HFF-Myc (cell line): ENCODE results near the gene CACNA2D3.

Experiments used
- DNase-seq: peaks from one replicate; pipeline ENCODE4 v3.0.0-alpha.2; 2011; ENCODE audit warnings: low read depth; ENCODE audit errors: extremely low read depth
- H3K4me3 ChIP-seq: replicated peaks from 2 replicates; pipeline ENCODE4 v1.5.1; 2011; ENCODE audit warnings: low read depth, mild to moderate bottlenecking, control low read depth, low read length
- TF ChIP-seq, protein P1 (sequence below): IDR thresholded peaks from 2 replicates; pipeline ENCODE4 v1.5.1; 2012; ENCODE audit warnings: mild to moderate bottlenecking, low read depth, low read length, control low read depth; ENCODE audit errors: missing control alignments

Gene CACNA2D3

DNA sequence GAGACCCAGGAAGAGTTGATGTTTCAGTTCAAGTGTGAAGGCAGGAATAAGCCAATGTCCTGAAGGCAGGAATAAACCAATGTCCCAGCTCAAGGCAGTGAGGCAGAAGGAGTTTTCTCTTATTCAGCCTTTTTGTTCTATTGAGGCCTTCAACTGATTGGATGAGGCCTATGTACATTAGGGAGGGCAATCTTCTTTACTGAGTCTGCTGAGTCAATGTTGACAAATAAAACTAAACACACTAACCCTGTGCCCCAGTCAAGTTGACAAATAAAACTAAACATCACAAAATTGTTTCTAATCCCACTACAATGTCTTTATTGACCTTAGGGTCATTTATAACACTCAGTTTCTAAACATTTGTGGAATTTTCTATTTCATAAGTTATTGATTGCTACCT, 100.0 kb downstream of the CACNA2D3 start:
- DNase-seq: no peak
- no peak overlapping the region for H3K4me3 ChIP-seq
- TF ChIP-seq, protein P1, sequence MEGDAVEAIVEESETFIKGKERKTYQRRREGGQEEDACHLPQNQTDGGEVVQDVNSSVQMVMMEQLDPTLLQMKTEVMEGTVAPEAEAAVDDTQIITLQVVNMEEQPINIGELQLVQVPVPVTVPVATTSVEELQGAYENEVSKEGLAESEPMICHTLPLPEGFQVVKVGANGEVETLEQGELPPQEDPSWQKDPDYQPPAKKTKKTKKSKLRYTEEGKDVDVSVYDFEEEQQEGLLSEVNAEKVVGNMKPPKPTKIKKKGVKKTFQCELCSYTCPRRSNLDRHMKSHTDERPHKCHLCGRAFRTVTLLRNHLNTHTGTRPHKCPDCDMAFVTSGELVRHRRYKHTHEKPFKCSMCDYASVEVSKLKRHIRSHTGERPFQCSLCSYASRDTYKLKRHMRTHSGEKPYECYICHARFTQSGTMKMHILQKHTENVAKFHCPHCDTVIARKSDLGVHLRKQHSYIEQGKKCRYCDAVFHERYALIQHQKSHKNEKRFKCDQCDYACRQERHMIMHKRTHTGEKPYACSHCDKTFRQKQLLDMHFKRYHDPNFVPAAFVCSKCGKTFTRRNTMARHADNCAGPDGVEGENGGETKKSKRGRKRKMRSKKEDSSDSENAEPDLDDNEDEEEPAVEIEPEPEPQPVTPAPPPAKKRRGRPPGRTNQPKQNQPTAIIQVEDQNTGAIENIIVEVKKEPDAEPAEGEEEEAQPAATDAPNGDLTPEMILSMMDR: no peak

DNA sequence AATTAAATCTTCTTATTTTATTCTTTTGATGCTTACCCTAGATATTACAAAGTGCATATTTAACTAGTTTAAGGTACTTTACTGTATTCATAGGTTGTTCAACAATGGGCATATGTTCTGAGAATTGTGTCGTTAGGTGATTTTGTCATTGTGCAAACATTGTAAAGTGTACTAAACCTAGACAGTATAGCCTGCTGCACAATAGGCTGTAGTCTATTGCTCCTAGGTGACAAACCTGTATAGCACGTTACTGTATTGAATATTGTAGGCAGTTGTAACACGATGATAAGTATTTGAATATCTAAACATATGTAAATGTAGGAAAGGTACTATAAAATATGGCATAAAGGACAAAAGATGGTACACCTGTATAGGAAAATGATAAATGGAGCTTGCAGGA, 100.7 kb downstream of the CACNA2D3 start:
- TF ChIP-seq, protein P1: no peak
- no peak for DNase-seq
- no peak overlapping the region for H3K4me3 ChIP-seq

DNA sequence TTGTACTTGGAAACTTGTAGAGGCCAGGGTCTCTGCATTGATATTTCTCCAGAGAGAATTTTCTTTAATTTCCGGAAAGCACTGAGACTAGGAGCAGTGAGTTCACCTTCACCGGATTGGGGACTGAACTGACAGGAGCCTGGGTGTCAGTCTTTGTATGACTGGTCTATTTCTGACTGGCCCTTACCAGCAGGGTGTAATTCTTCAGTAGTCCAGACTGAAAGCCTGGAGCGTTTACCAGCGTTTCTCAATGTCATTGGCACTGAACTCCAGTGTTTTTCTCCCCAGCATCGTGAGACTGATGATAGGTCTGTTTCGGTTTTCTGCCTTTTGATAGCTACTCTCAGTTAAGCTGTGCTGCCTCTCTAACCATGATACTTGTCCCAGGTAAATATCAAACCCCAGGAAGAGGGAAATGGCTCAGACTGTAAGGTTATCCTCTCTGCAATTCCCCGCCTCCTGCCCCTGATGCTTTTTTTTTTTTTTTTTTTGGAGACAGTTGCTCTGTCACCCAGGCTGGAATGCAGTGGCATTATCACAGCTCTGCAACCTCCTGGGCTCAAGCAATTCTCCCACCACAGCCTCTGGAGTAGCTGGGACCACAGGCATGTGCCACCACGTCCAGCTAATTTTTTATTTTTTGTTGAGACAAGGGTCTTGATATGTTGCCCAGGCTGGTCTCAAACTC, 103.6 kb downstream of the CACNA2D3 start:
- no peak overlapping the region for H3K4me3 ChIP-seq
- TF ChIP-seq, protein P1: no peak
- DNase-seq: no peak

DNA sequence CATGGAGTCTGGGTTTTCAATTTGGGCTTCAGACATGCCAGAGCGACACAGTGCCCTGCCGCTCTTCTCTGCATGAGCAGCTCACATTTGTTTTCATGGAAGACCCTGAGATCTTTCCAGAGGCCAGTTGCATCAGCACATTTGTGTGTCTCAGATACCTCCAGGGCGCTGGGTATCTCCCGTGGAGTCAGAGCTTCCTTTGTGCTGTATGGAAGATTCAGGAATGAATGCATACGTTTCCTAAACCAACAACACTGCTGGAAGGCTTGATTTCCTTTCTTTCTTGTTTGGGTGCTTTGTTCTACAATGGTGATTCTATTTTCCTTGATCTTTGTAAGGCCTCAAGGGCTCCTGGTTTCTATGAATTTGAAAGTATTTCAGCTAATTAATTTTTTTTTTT, 106.5 kb downstream of the CACNA2D3 start:
- TF ChIP-seq, protein P1: no peak
- no peak for DNase-seq
- no peak overlapping the region for H3K4me3 ChIP-seq

DNA sequence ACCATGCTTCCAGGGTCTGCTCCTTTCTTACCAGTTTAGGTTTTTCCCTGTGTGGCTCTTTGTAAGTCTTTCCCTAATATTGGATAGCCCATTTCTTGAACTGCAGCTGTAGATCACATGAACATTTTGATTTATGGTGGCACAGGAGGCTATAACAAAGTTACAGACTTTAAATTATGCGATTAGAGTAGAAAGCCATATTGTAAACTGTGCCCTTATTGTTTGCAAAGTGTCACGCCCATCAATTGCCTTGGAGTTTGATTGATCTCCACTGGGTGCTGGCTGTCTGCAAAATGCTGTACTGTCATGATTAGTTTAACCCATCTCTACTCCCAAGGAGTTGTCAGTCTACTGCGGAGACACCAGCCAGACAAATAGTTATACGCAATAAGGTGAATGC, 110.3 kb downstream of the CACNA2D3 start:
- DNase-seq: no peak
- TF ChIP-seq, protein P1: no peak
- no peak overlapping the region for H3K4me3 ChIP-seq

DNA sequence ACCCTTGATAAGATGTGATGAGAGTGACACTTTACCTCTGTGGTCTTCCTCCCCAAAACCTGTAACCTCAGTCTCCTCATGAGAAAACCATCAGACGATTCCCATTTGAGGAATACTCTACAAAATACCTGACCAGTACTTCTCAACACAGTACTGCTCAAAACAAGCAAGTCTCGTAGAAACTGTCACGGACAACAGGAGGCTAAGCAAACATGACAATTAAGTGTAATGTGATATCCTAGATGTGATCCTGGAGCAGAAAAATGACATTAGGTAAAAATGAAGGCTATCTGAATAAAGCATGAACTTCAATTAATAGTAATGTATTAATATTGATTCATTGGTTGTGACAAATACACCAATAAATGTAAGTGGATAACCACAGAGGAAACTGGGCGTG, 113.6 kb downstream of the CACNA2D3 start:
- TF ChIP-seq, protein P1: no peak
- no peak for DNase-seq
- no peak overlapping the region for H3K4me3 ChIP-seq

DNA sequence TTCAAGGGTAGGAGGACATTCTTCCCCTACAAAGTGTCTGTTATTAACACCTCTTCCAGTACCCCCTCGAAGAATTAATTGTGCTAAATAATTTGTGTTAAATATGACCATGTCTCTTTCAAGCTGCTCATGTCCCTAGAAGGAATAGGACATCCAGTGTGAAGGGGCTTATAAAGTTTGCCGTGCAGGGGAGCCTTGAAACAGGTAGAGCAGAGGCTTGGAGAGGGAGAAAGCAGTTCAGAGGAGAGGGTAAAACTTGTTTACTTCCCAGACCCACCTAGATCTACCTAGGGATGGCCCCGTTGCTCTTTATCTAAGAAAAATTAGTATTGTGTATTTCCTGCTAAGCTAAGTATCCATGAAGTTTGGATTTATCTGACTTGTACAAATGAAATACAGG, 114.8 kb downstream of the CACNA2D3 start:
- no peak for DNase-seq
- TF ChIP-seq, protein P1: no peak
- H3K4me3 ChIP-seq: no peak overlapping the region
